H9 (cell line): ENCODE data around the gene MTHFD1L. TPM values are rescaled to one million over a fixed set of nuclear protein-coding genes. Genes with fewer than 3 reads are reported as not detected.

Experiments
- DNase-seq: peaks from one replicate; pipeline ENCODE4 v3.0.0-alpha.2; 2017
- H2AFZ ChIP-seq: one replicate; pipeline ENCODE4 v1.6.1; 2013; ENCODE audit warnings: mild to moderate bottlenecking, low read length, control low read depth, moderate library complexity
- H2AK5ac ChIP-seq: 2 replicates; pipeline ENCODE4 v1.6.1; 2013; ENCODE audit warnings: low read length, control low read depth, mixed read lengths; ENCODE audit not compliant: insufficient read length
- H2BK120ac ChIP-seq: one replicate; pipeline ENCODE4 v1.6.1; 2013; ENCODE audit warnings: low read depth, mild to moderate bottlenecking, low read length, control low read depth, inconsistent platforms; ENCODE audit not compliant: poor library complexity, severe bottlenecking
- H2BK12ac ChIP-seq: 2 replicates; pipeline ENCODE4 v1.6.1; 2013; ENCODE audit warnings: low read length, control low read depth, mixed read lengths, low read depth; ENCODE audit not compliant: insufficient read length
- H2BK15ac ChIP-seq: 2 replicates; pipeline ENCODE4 v1.6.1; 2013; ENCODE audit warnings: low read depth, low read length, control low read depth
- H2BK20ac ChIP-seq: one replicate; pipeline ENCODE4 v1.6.1; 2013; ENCODE audit warnings: low read depth, mild to moderate bottlenecking, low read length, control low read depth, inconsistent platforms; ENCODE audit not compliant: poor library complexity, severe bottlenecking
- H2BK5ac ChIP-seq: 2 replicates; pipeline ENCODE4 v1.6.1; 2013; ENCODE audit warnings: low read length, control low read depth, mixed read lengths; ENCODE audit not compliant: insufficient read length
- H3K14ac ChIP-seq: 2 replicates; pipeline ENCODE4 v1.6.1; 2013; ENCODE audit warnings: low read length, control low read depth; ENCODE audit not compliant: insufficient read depth
- H3K18ac ChIP-seq: 2 replicates; pipeline ENCODE4 v1.6.1; 2013; ENCODE audit warnings: low read depth, mild to moderate bottlenecking, mixed read lengths, low read length, control low read depth; ENCODE audit not compliant: insufficient read length
- H3K23ac ChIP-seq: 2 replicates; pipeline ENCODE4 v1.6.1; 2013; ENCODE audit warnings: low read length, control low read depth, mixed read lengths, low read depth; ENCODE audit not compliant: insufficient read length
- H3K23me2 ChIP-seq: 2 replicates; pipeline ENCODE4 v1.6.1; 2013; ENCODE audit warnings: low read depth, mild to moderate bottlenecking, mixed read lengths, low read length, control low read depth; ENCODE audit not compliant: insufficient read length, poor library complexity, severe bottlenecking
- H3K27ac ChIP-seq: 2 replicates; pipeline ENCODE4 v1.5.1; 2013; ENCODE audit warnings: low read length, control low read depth, mixed read lengths, low read depth; ENCODE audit not compliant: insufficient read length
- H3K27me3 ChIP-seq: 2 replicates; pipeline ENCODE4 v1.6.1; 2013; ENCODE audit warnings: low read length, control low read depth, inconsistent platforms; ENCODE audit not compliant: insufficient read depth
- H3K4ac ChIP-seq: 2 replicates; pipeline ENCODE4 v1.6.1; 2013; ENCODE audit warnings: low read depth, mild to moderate bottlenecking, control low read depth, inconsistent platforms, low read length, moderate library complexity
- H3K4me1 ChIP-seq: 2 replicates; pipeline ENCODE4 v1.6.1; 2013; ENCODE audit warnings: low read length, control low read depth, inconsistent platforms; ENCODE audit not compliant: insufficient read depth
- H3K4me2 ChIP-seq: 2 replicates; pipeline ENCODE4 v1.6.1; 2013; ENCODE audit warnings: low read length, control low read depth, mixed read lengths; ENCODE audit not compliant: insufficient read length, insufficient read depth
- H3K56ac ChIP-seq: 2 replicates; pipeline ENCODE4 v1.6.1; 2013; ENCODE audit warnings: low read depth, mild to moderate bottlenecking, mixed read lengths, low read length, control low read depth; ENCODE audit not compliant: insufficient read length
- H3K79me1 ChIP-seq: 2 replicates; pipeline ENCODE4 v1.6.1; 2013; ENCODE audit warnings: low read depth, mild to moderate bottlenecking, moderate library complexity, low read length, control low read depth, inconsistent platforms; ENCODE audit not compliant: insufficient read depth, poor library complexity, severe bottlenecking
- H3K79me2 ChIP-seq: 2 replicates; pipeline ENCODE4 v1.6.1; 2013; ENCODE audit warnings: low read length, control low read depth, inconsistent platforms; ENCODE audit not compliant: insufficient read depth
- H3K9ac ChIP-seq: 2 replicates; pipeline ENCODE4 v1.6.1; 2013; ENCODE audit warnings: low read length, control low read depth, mixed read lengths; ENCODE audit not compliant: insufficient read length; ENCODE audit errors: extremely low read depth
- H3K9me3 ChIP-seq: one replicate; pipeline ENCODE4 v1.6.1; 2013; ENCODE audit warnings: low read depth, low read length, inconsistent platforms; ENCODE audit not compliant: control insufficient read depth
- H3T11ph ChIP-seq: one replicate; pipeline ENCODE4 v1.6.1; 2013; ENCODE audit warnings: mild to moderate bottlenecking, low read length, control low read depth, inconsistent platforms
- H4K20me1 ChIP-seq: one replicate; pipeline ENCODE4 v1.6.1; 2013; ENCODE audit not compliant: control insufficient read depth, insufficient read length, insufficient read depth
- H4K5ac ChIP-seq: 2 replicates; pipeline ENCODE4 v1.6.1; 2013; ENCODE audit warnings: low read depth, mild to moderate bottlenecking, mixed read lengths, low read length, control low read depth; ENCODE audit not compliant: insufficient read length
- H4K8ac ChIP-seq: replicated peaks from 2 replicates; pipeline ENCODE4 v1.6.1; 2013; ENCODE audit warnings: low read length, control low read depth, mixed read lengths, low read depth; ENCODE audit not compliant: insufficient read length
- H4K91ac ChIP-seq: 2 replicates; pipeline ENCODE4 v1.6.1; 2013; ENCODE audit warnings: low read depth, mild to moderate bottlenecking, moderate library complexity, mixed read lengths, low read length, control low read depth; ENCODE audit not compliant: insufficient read length
- H3K27ac Mint-ChIP-seq, 3 experiments: 2 replicates in 2 of 3; 3 replicates in 1 of 3; pipeline ENCODE4 v1.8.0; 2020 to 2021; ENCODE audit warnings: mixed read lengths in 3 of 3, mild to moderate bottlenecking in 1 of 3, moderate library complexity in 1 of 3
- H3K27me3 Mint-ChIP-seq: 2 replicates; pipeline ENCODE4 v1.8.0; 2021; ENCODE audit warnings: low read depth, mild to moderate bottlenecking, moderate library complexity, mixed read lengths
- H3K36me3 Mint-ChIP-seq, 3 experiments: 2 replicates in 2 of 3; 3 replicates in 1 of 3; pipeline ENCODE4 v1.8.0; 2020 to 2021; ENCODE audit warnings: low read depth in 3 of 3, mixed read lengths in 3 of 3; ENCODE audit not compliant: insufficient read depth in 1 of 3
- H3K4me1 Mint-ChIP-seq, 2 experiments: 2 replicates each; pipeline ENCODE4 v1.8.0; 2020; ENCODE audit warnings: mixed read lengths in 2 of 2
- H3K4me3 Mint-ChIP-seq, 2 experiments: 2 replicates in 1 of 2; 3 replicates in 1 of 2; pipeline ENCODE4 v1.8.0; 2020 to 2021; ENCODE audit warnings: mild to moderate bottlenecking in 2 of 2, mixed read lengths in 2 of 2, moderate library complexity in 1 of 2
- H3K9me3 Mint-ChIP-seq, 2 experiments: 2 replicates in 1 of 2; 3 replicates in 1 of 2; pipeline ENCODE4 v1.8.0; 2020; ENCODE audit warnings: mild to moderate bottlenecking in 2 of 2, mixed read lengths in 2 of 2, moderate library complexity in 1 of 2
- WGBS: extraction: QIAGEN DNeasy Blood & Tissue Kit; methylation state at CpG from one replicate; pipeline ENCODE4 v1.1.7; 2013; ENCODE audit warnings: missing lambda C conversion rate, low lambda C conversion rate, mixed read lengths; ENCODE audit not compliant: insufficient read length; ENCODE audit errors: extremely low coverage; 5-methylcytosine and 5-hydroxymethylcytosine counted together
- total RNA-seq: library from RNA; stranded (reverse); gene quantifications from 2 replicates; pipeline ENCODE4 v1.2.1, GENCODE V29; 2021
- TF ChIP-seq, protein P1 (sequence below): fragments of 200-600 bp; sonication (generic); conservative IDR thresholded peaks from 3 replicates; pipeline ENCODE4 v1.8.0; 2021; ENCODE audit warnings: antibody characterized with exemption, mild to moderate bottlenecking

The MTHFD1L gene
- total RNA-seq, 1 experiment from 2014 or later = 90.2 TPM

- H3K56ac ChIP-seq = no peak overlapping the region
- no CpG with 5 or more reads among the region's 3 CpGs for WGBS
- Mint-ChIP-seq H3K27ac (no peak overlapping the region), H3K9me3 (no peaks in the 10 kb centered on the region; a peak in 1 of 5 replicates), H3K36me3 (peaks cover 2 to 14% (median 14%) of the 10 kb centered on the region in 3 experiments; a peak in 6 of 7 replicates), H3K4me1 (no peaks in the 10 kb centered on the region), H3K4me3 (no peak overlapping the region), H3K27me3 (no peaks in the 10 kb centered on the region)
- H2AK5ac ChIP-seq = no peak overlapping the region
- H3K23ac ChIP-seq = no peak overlapping the region
- no peaks in the 10 kb centered on the region for H4K20me1 ChIP-seq
- H4K5ac ChIP-seq = no peak overlapping the region
- H3K9ac ChIP-seq = no peak overlapping the region
- no peak overlapping the region for H2AFZ ChIP-seq
- no peak overlapping the region for H3K18ac ChIP-seq
- H2BK12ac ChIP-seq = no peak overlapping the region
- no peak overlapping the region for H3K27ac ChIP-seq
- TF ChIP-seq, protein P1, sequence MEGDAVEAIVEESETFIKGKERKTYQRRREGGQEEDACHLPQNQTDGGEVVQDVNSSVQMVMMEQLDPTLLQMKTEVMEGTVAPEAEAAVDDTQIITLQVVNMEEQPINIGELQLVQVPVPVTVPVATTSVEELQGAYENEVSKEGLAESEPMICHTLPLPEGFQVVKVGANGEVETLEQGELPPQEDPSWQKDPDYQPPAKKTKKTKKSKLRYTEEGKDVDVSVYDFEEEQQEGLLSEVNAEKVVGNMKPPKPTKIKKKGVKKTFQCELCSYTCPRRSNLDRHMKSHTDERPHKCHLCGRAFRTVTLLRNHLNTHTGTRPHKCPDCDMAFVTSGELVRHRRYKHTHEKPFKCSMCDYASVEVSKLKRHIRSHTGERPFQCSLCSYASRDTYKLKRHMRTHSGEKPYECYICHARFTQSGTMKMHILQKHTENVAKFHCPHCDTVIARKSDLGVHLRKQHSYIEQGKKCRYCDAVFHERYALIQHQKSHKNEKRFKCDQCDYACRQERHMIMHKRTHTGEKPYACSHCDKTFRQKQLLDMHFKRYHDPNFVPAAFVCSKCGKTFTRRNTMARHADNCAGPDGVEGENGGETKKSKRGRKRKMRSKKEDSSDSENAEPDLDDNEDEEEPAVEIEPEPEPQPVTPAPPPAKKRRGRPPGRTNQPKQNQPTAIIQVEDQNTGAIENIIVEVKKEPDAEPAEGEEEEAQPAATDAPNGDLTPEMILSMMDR = no peak
- H3K79me2 ChIP-seq = no peaks in the 10 kb centered on the region
- H3K14ac ChIP-seq = no peak overlapping the region
- H3K4ac ChIP-seq = no peak overlapping the region
- H3K79me1 ChIP-seq = no peaks in the 10 kb centered on the region
- no peak overlapping the region for H2BK15ac ChIP-seq
- H2BK5ac ChIP-seq = no peak overlapping the region
- H3T11ph ChIP-seq = no peak overlapping the region
- no peaks in the 10 kb centered on the region for H3K27me3 ChIP-seq
- no peak overlapping the region for H4K8ac ChIP-seq
- H3K4me1 ChIP-seq = no peaks in the 10 kb centered on the region
- no peak overlapping the region for H2BK120ac ChIP-seq
- H3K9me3 ChIP-seq = no peaks in the 10 kb centered on the region
- no peaks in the 10 kb centered on the region for H3K23me2 ChIP-seq
- DNase-seq = no peak
- H3K4me2 ChIP-seq = no peak overlapping the region
- no peak overlapping the region for H4K91ac ChIP-seq
- H2BK20ac ChIP-seq = no peak overlapping the region
These were observed 205.1 kb downstream of the MTHFD1L start for GRCh38 chr6:151070631-151071051.
